Measurements from ENCODE around the gene TAX1BP1. TPM values are rescaled to one million over a fixed set of nuclear protein-coding genes. Genes with fewer than 3 reads are reported as not detected.

TAX1BP1 gene
- total RNA-seq, 3 donors from 2014 or later: 105 to 156 (median 110) TPM

DNA sequence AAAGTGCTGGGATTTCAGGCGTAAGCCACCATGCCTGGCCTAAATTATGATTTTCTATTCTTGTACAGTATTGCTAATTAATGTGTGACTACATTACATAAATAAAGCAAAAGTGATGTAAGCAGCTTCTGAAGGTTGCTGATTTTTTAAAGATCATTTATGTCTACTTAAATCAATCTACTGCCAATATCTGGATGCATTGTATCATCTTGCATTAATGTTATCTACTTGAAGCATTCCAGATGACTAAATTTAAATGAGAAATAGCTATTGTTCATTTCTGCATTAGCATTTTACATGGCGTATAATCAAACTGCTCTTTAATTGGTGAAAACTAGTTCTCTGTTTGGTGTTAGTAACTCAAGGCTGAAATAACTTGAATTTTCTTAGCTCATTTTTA, 40.2 kb upstream of the TAX1BP1 start:
- no peak for DNase-seq (ENCODE audit: low spot score in 2 of 2)
- Histone ChIP-seq H3K36me3 (no peaks in the 10 kb centered on the region), H3K27me3 (no peaks in the 10 kb centered on the region), H3K27ac (no peak overlapping the region), H3K9me3 (no peaks in the 10 kb centered on the region), H3K4me1 (no peaks in the 10 kb centered on the region), H3K4me3 (no peak overlapping the region)
- no peak for TF ChIP-seq POLR2A (IDR thresholded peaks at IDR 0.05)
- no peak for TF ChIP-seq POLR2AphosphoS5 (IDR thresholded peaks at IDR 0.05)
- TF ChIP-seq CTCF (IDR thresholded peaks at IDR 0.05): no peak
- intact Hi-C loops (cut with DNase I; ENCODE audit: low total_unique reads): no loop called here

GRCh38 chr7:27700501-27700900, 39.5 kb upstream of the TAX1BP1 start:
- intact Hi-C loops (cut with DNase I; ENCODE audit: low total_unique reads): no loop called here
- TF ChIP-seq POLR2A (IDR thresholded peaks at IDR 0.05) (no peak), CTCF (IDR thresholded peaks at IDR 0.05) (no peak), POLR2AphosphoS5 (IDR thresholded peaks at IDR 0.05) (no peak)
- H3K4me3 ChIP-seq: no peak overlapping the region
- H3K9me3 ChIP-seq: no peaks in the 10 kb centered on the region
- no peak overlapping the region for H3K27ac ChIP-seq
- no peaks in the 10 kb centered on the region for H3K4me1 ChIP-seq
- no peaks in the 10 kb centered on the region for H3K36me3 ChIP-seq
- H3K27me3 ChIP-seq: no peaks in the 10 kb centered on the region
- no peak for DNase-seq (ENCODE audit: low spot score in 2 of 2)

DNA sequence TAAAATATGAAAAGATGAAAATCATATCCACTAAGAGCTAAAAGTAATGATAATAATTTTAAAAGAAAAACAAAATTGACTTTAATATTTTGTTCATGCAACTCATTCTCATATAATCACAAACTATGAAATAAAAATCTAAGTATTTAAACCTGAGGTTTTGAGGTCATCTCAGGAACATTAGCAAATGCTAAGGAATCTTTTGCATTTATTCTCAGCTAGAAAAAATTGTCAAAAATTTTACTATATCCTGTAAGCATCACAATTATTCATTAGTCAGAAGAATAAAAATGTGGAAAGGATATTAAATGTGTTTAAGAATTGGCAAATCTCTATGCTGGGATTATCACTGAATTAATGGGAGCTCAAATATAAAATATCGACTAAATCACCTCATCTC, 36.8 kb upstream of the TAX1BP1 start:
- TF ChIP-seq POLR2AphosphoS5 (IDR thresholded peaks at IDR 0.05) (no peak), POLR2A (IDR thresholded peaks at IDR 0.05) (no peak), CTCF (IDR thresholded peaks at IDR 0.05) (no peak)
- H3K9me3 ChIP-seq: no peaks in the 10 kb centered on the region
- no peak overlapping the region for H3K4me3 ChIP-seq
- no peaks in the 10 kb centered on the region for H3K27me3 ChIP-seq
- intact Hi-C loops (cut with DNase I; ENCODE audit: low total_unique reads): no loop called here
- no peaks in the 10 kb centered on the region for H3K4me1 ChIP-seq
- no peaks in the 10 kb centered on the region for H3K36me3 ChIP-seq
- DNase-seq (ENCODE audit: low spot score in 2 of 2): no peak
- no peak overlapping the region for H3K27ac ChIP-seq

GRCh38 chr7:27704422-27705199, 35.4 kb upstream of the TAX1BP1 start:
- H3K27me3 ChIP-seq: no peaks in the 10 kb centered on the region
- H3K36me3 ChIP-seq: no peaks in the 10 kb centered on the region
- TF ChIP-seq POLR2A (IDR thresholded peaks at IDR 0.05) (no peak), POLR2AphosphoS5 (IDR thresholded peaks at IDR 0.05) (no peak)
- no peaks in the 10 kb centered on the region for H3K9me3 ChIP-seq
- H3K27ac ChIP-seq: no peak overlapping the region
- intact Hi-C loops (cut with DNase I; ENCODE audit: low total_unique reads): loop anchor here (5.0 kb wide), 1 partner anchor 607 kb away; the partner anchor contains the start of gene HOXA1
- no peak for DNase-seq (ENCODE audit: low spot score in 2 of 2)
- no peak overlapping the region for H3K4me3 ChIP-seq
- H3K4me1 ChIP-seq: no peaks in the 10 kb centered on the region

GRCh38 chr7:27705200-27705594, 34.8 kb upstream of the TAX1BP1 start:
- H3K9me3 ChIP-seq: no peaks in the 10 kb centered on the region
- no peaks in the 10 kb centered on the region for H3K27me3 ChIP-seq
- DNase-seq (ENCODE audit: low spot score in 2 of 2): no peak
- H3K4me1 ChIP-seq: no peaks in the 10 kb centered on the region
- no peaks in the 10 kb centered on the region for H3K36me3 ChIP-seq
- H3K27ac ChIP-seq: no peak overlapping the region
- TF ChIP-seq POLR2A (IDR thresholded peaks at IDR 0.05): no peak
- no peak for TF ChIP-seq CTCF (IDR thresholded peaks at IDR 0.05)
- no peak for TF ChIP-seq POLR2AphosphoS5 (IDR thresholded peaks at IDR 0.05)
- intact Hi-C loops (cut with DNase I; ENCODE audit: low total_unique reads): loop anchor here (5.0 kb wide), 1 partner anchor 608 kb away; the partner anchor contains the start of gene HOXA1
- no peak overlapping the region for H3K4me3 ChIP-seq

Measured in breast epithelium (tissue), 4 donors.